ENCODE data around the gene HOXA7. TPM values are rescaled to one million over a fixed set of nuclear protein-coding genes. Genes with fewer than 3 reads are reported as not detected.

The HOXA7 gene
- polyA plus RNA-seq, 1 experiment: 4.4 TPM

DNA sequence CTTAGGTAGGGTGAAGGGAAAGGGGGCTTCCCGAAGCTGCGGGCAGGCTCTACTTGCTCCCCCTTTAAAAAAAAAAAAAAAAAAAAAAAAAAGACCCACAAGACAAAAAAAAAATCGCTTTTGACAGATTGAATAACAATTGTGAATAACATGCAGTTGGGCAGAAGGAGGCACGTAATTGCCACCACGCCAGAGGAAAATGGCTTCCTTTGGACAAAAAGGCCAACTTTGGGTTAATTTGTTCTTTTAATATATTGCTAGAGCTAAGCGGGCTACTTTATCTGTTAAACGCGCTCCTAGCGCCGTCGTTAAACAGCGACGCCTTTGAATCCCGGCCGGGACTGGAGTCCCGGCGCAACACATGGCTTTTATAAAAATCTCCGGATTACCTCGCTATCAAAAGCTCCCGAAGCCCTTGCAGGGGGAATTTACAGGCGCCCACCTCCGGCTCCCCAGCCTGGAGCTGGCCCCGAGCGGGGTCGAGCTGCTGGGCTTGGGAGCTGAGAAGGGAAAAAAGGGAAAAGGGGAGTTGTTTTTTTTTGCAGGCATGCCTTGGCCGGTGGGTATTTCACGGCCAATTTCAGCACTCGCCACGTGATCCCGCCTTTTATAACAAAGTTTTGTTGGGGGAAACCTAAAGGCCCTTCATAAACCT, 27.3 kb upstream of the HOXA7 start:
- POLR2A ChIA-PET: interaction anchor here (0.6 kb wide), 1 partner anchor 8 kb away, joined by 7 read pairs; no protein-coding TSS in a partner anchor

DNA sequence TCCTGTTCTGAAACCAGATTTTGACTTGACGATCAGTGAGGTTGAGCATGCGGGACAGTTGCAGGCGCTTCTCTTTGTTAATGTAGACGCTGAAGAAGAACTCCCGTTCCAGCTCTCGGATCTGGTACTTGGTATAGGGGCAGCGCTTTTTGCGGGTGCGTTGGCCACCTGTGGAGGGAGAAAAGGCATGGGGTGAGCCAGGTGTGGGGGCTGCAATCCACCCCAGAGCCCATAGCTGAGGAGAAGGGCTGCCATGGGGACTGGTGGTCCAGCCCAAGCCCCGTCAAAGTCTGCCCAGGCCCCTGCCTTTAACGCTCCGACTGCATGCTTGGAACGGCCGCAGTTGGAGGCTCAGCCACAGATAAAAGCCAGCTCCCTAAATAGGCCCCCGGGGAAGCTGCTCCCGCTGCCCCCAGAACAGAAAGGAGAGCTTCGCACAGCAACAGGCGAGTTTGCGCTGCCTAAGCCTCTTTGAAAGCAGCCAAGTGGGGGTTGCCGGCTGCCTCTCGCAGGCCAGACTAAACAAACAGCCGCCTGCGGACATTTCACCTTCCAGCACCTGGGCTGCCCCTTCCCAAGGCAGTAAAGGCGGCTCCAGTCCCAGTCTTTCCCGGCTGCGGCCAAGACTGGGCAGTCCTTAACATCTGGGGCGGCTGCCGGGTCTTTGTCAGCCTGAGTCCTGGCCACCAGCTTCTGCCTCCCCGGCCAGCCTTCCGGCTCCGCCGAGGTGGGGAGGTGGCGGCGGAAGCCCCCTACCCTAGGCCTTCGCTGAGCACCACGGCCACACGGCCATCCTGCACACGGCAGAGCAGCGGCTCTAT, 26.6 kb upstream of the HOXA7 start:
- CTCF ChIA-PET: interaction anchor here (0.7 to 12.5 kb wide), 6 partner anchors 10 to 39 kb away, joined by 3 to 187 read pairs (median 6); partner anchors contain the start of genes HOXA10, HOXA13 and HOXA9
- peak overlapping the region; percentile 88 for H3K4me3 ChIP-seq (ENCODE audit: low read depth, low read length)
- POLR2A ChIA-PET: no interaction called here
- TF ChIP-seq, protein P1, sequence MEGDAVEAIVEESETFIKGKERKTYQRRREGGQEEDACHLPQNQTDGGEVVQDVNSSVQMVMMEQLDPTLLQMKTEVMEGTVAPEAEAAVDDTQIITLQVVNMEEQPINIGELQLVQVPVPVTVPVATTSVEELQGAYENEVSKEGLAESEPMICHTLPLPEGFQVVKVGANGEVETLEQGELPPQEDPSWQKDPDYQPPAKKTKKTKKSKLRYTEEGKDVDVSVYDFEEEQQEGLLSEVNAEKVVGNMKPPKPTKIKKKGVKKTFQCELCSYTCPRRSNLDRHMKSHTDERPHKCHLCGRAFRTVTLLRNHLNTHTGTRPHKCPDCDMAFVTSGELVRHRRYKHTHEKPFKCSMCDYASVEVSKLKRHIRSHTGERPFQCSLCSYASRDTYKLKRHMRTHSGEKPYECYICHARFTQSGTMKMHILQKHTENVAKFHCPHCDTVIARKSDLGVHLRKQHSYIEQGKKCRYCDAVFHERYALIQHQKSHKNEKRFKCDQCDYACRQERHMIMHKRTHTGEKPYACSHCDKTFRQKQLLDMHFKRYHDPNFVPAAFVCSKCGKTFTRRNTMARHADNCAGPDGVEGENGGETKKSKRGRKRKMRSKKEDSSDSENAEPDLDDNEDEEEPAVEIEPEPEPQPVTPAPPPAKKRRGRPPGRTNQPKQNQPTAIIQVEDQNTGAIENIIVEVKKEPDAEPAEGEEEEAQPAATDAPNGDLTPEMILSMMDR (IDR thresholded peaks at IDR 0.05; ENCODE audit: insufficient read depth, low read depth, low read length): no peak; the same call in 1 of the 2 replicates
- H3K36me3 ChIP-seq (ENCODE audit: control insufficient read depth, insufficient read depth, low read length): peaks cover 6% of the 10 kb centered on the region
- H3K27me3 ChIP-seq (ENCODE audit: control insufficient read depth, insufficient read depth, low read length): no peaks in the 10 kb centered on the region
- no peak for DNase-seq (ENCODE audit: low read depth)

More for the DNA sequence above, 27.3 kb upstream of the HOXA7 start:
- Histone ChIP-seq H3K4me3 (ENCODE audit: low read depth, low read length) (peak overlapping the region; percentile 88), H3K36me3 (ENCODE audit: control insufficient read depth, insufficient read depth, low read length) (peaks cover 6% of the 10 kb centered on the region), H3K27me3 (ENCODE audit: control insufficient read depth, insufficient read depth, low read length) (no peaks in the 10 kb centered on the region)
- DNase-seq (ENCODE audit: low read depth): no peak
- CTCF ChIA-PET: interaction anchor here (0.6 to 12.5 kb wide), 7 partner anchors 9 to 69 kb away, joined by 3 to 187 read pairs (median 6); partner anchors contain the start of genes HOXA10 and HOXA9
- TF ChIP-seq, protein P1 (IDR thresholded peaks at IDR 0.05; ENCODE audit: insufficient read depth, low read depth, low read length): no peak

DNA sequence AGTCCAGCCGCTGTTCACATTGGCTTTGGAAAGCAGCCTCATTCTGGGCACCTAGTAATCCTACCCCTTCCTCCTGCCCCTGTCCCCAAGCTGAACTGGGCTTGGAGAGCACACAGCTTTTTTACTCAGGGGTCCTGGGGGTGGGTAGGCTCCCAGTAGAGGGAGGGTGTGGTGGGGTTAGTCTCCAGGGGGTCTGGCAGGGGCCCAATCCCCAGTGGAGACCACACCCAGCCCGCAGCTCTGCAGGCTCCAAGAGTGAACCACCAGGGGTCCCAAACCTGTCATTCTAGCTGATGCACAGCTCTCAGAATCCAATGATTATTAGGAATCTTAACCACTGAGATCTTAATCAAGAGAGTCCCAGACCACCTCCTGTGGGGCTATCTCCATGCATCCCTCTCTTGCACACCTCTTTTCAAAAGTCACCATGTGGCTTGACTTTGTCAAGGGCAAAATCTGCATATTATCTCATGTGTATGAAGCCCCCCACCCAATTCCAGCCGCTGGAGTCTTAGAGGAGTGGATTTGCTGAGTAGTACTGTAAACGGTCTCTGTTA, 25.9 kb upstream of the HOXA7 start:
- TF ChIP-seq, protein P1 (IDR thresholded peaks at IDR 0.05; ENCODE audit: insufficient read depth, low read depth, low read length): peak; percentile 12; the same call in 1 of the 2 replicates
- H3K36me3 ChIP-seq (ENCODE audit: control insufficient read depth, insufficient read depth, low read length): peaks cover 6% of the 10 kb centered on the region
- peak overlapping the region; percentile 88 for H3K4me3 ChIP-seq (ENCODE audit: low read depth, low read length)
- ChIA-PET POLR2A (no interaction called here), CTCF (interaction anchor here (1.3 to 12.5 kb wide), 4 partner anchors 9 to 18 kb away, joined by 3 to 187 read pairs (median 12); partner anchors contain the start of genes HOXA10, HOXA13 and HOXA9)
- no peaks in the 10 kb centered on the region for H3K27me3 ChIP-seq (ENCODE audit: control insufficient read depth, insufficient read depth, low read length)
- no peak for DNase-seq (ENCODE audit: low read depth)

DNA sequence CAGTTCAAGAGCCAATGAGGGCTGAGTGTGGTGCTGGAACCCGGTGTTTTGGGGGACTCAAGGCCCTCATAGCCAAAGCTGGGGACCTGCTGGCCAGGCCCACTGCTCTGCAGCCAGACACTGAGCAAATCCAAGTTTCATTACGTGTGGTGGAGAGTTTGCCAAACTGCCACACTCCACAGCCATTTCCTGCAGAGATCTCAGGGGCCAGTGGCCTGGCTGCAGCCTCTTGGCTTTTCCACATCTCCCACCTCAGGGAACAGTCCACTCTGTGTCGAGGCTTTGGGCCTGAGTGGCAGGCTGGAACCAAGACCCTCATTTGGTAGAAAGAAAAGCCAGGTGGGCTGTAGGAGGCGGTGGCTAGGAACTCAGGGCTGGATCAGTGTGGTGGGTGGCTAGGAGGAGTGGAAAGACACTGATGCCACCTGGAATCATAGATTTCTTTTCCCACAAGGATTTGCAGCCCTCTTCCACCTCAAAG, 25.4 kb upstream of the HOXA7 start:
- ChIA-PET CTCF (interaction anchor here (1.3 to 12.5 kb wide), 3 partner anchors 9 to 18 kb away, joined by 3 to 187 read pairs (median 10); partner anchors contain the start of genes HOXA10, HOXA13 and HOXA9), POLR2A (interaction anchor here (0.5 kb wide), 1 partner anchor 896 kb away, joined by 6 read pairs; no protein-coding TSS in a partner anchor)
- Histone ChIP-seq H3K4me3 (ENCODE audit: low read depth, low read length) (peak overlapping the region; percentile 88), H3K27me3 (ENCODE audit: control insufficient read depth, insufficient read depth, low read length) (no peaks in the 10 kb centered on the region), H3K36me3 (ENCODE audit: control insufficient read depth, insufficient read depth, low read length) (peaks cover 8% of the 10 kb centered on the region)
- no peak for DNase-seq (ENCODE audit: low read depth)
- TF ChIP-seq, protein P1 (IDR thresholded peaks at IDR 0.05; ENCODE audit: insufficient read depth, low read depth, low read length): no peak
